HG02588 (cell line): ENCODE data around the gene C1orf232.

ENCODE experiments used
- ATAC-seq: cut with Tn5 transposase; IDR thresholded peaks from one replicate; pipeline ENCODE4 v1.9.1; 2021; ENCODE audit warnings: mild to moderate bottlenecking, moderate library complexity; ENCODE audit not compliant: unreplicated experiment

C1orf232 gene

GRCh38 chr1:26158271-26158907 is 10.4 kb downstream of the C1orf232 start:
- no peak for ATAC-seq

DNA sequence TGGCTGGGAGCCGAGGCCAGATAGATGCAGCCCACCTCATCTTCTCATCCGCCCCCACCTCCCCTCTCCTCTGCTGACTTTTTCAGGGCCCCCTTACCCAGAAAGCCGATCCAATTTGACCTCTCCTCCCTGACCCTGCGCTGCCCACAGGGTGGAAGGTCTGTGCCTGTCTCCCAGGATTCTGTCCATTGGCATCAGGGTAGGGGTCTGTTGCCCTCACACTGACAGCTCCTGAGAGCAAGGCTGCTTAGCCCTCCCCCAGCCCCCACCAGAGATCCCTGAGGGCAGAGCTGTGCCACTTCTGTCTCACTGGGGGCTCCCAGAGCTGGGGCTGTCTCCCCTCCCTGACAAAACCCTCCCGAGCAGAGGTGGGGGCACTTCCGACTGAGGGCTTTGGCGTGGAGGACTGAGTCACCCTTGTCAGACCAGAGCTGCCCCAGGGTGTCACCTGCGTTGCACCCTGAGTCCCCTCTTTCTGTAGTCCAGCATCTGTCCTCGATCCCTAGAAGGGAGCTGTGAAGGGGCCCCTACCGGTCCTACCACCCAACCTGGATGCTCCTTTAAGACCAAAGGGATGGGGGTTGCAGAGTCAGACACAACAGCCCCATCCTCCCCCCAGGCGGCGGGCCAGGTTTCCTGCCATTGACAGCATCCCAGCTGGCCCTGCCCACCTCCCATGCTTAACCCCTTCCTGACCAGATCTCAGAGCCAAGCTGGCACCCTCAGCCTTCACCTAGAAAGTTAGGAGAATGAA is 12.3 kb downstream of the C1orf232 start:
- no peak for ATAC-seq

DNA sequence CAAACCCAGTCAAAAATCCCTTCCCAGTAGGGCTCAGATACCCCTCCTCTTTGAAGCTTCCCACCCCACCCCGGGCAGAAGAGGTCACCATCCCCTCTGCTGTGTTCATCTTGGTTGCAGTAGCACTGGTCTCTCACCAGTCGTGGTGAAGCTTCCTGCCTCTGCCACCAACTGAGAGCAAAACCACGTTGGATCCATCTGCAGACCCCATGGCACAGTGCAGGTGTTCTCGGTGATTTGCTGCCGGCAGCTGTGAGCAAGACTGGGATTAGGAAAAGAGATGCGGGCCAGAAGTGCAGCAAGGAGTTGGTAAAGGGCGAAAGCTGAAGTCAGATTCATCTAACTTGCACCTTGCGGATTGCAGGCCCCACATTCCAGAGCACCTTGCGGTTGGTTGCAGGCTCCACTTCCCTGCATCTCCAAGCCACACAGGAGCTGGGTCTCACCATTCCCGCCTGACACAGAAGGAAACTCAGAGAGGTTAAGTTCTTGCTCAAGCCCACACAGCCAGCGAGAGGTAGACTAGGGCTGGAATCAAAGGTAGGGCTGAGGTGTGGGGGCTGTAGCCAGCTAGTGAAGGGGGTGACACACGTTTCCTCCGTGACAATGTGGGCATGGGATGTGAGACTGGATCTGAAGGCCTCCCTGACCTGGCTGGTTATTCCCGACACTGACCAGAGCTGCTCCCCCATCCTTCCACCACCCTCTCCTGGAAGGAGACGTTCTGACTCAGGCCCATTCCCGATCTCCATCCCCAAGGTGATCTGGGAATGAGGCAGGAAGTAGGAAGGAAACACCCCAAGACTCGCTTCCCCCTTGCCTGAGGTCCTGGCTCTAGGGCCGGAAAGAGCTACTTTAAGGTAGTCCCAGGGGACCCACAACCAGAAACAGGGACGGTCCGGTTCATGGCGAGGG is 13.1 kb downstream of the C1orf232 start:
- ATAC-seq, result no peak

GRCh38 chr1:26154750-26155149 is 14.0 kb downstream of the C1orf232 start:
- no peak for ATAC-seq

- ATAC-seq, result no peak
These were observed 14.7 kb downstream of the C1orf232 start for GRCh38 chr1:26153966-26154532.

GRCh38 chr1:26148887-26149286 is 19.9 kb downstream of the C1orf232 start:
- no peak for ATAC-seq

- no peak for ATAC-seq
These were observed 22.8 kb downstream of the C1orf232 start for GRCh38 chr1:26145960-26146294.

DNA sequence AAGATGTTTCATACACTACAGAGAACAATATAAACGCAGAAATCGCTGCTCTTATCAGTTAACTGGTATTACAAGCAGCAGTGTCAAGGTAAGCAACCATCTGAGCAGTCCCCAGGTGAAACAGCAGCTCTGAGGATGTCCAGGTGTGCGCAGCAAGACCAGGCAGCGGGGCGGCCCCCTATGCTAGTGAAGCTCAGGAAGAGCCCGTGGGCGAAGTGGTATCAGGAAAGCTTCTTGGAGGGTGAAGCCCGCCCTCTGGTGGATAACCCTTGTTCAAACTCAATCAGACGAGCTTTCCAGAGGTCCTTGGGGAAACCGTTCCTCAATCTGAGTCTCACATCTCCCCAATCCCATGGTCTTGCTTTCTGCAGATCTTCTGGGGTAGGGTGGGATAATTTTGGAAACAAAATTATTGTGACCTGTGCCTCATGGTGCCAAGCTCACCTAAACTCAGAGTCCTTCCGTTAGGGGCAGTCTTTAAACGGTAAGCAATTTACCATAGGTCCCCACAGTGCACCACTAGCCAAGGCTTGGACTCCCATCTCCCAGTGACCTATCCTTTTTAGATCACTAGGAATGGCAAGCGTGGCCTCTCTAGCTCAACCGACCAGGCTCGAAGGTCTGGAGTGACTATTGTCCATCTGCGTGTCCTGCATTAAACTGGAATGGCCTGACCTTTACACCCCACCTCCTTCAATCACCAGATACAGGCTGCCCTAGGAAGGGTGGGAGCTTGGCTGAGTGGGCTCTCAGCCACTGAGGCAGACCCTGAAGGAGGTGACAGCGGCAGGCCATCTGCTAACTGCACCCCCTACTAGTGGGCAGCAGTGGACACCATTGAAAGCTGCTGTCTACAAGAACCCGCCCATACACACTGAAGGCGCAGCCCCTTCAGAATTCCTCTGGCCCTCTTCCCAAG is 23.5 kb downstream of the C1orf232 start:
- no peak for ATAC-seq

- ATAC-seq, result no peak
These were observed 26.6 kb downstream of the C1orf232 start for GRCh38 chr1:26142159-26142558.

DNA sequence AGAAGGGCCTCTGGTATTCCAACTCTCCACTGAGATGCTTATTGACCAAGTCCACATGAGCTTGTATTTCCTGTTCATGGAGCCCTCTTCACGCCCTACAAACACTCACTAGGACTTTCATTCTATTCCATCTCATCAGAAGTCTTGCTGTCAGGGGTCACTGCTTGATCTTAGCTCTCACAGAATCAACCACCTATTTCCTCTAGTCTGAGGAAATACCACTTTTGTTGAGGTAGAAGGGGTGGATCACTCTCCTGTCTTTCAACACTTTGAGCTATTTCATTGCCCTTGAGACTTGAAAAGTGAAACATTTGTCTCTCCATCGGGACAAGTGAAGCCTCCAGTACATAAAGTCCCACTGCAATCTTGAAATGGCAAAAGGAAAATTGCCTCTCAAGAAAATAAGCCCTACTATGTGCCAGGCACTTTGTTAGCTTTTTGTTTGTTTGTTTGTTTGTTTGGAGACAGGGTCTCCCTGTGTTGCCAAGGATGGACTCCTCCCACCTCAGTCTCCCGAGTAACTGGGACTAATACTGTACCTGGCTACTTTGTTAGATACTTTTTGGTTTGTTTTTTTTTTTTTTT is 29.7 kb downstream of the C1orf232 start:
- no peak for ATAC-seq

DNA sequence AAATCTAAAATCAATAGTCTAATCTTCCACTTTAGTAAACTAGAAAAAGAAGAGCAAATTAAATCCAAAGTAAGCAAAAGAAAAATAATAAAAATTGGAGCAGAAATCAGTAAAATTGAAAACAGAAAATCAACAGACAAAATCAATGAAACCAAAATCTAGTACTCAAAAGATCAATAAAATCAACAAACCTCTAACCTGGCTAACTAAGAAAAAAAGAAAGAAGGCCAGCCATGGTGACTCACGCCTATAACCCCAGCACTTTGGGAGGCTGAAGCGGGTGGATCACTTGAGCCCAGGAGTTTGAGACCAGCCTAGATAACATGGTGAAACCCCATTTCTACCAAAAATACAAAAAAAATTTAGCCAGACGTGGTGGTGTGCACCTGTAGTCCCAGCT is 34.3 kb downstream of the C1orf232 start:
- no peak for ATAC-seq

- no peak for ATAC-seq
These were observed 36.0 kb downstream of the C1orf232 start for GRCh38 chr1:26132834-26133167.

- no peak for ATAC-seq
These were observed 36.5 kb downstream of the C1orf232 start for GRCh38 chr1:26132128-26132833.

GRCh38 chr1:26130695-26131094 is 38.1 kb downstream of the C1orf232 start:
- ATAC-seq, result no peak

DNA sequence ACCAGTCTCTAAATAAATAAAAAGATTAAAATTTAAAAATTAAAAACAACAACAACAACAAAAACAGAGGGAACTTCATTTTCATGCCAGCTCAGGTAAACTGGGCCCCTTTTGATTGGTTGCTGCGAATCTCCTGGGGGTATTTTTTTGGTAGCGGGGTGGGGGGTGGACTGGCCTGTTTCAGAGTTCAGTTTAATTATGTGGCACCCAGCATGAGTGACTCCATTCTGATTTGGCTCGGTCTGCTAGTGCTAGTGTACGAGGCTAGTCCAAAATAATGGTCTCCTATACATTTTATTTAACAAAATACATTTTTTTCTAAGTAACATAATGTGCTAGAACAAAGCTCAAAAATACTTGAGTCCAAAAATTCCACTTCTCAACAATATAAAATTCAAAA is 39.0 kb downstream of the C1orf232 start:
- ATAC-seq, result no peak

DNA sequence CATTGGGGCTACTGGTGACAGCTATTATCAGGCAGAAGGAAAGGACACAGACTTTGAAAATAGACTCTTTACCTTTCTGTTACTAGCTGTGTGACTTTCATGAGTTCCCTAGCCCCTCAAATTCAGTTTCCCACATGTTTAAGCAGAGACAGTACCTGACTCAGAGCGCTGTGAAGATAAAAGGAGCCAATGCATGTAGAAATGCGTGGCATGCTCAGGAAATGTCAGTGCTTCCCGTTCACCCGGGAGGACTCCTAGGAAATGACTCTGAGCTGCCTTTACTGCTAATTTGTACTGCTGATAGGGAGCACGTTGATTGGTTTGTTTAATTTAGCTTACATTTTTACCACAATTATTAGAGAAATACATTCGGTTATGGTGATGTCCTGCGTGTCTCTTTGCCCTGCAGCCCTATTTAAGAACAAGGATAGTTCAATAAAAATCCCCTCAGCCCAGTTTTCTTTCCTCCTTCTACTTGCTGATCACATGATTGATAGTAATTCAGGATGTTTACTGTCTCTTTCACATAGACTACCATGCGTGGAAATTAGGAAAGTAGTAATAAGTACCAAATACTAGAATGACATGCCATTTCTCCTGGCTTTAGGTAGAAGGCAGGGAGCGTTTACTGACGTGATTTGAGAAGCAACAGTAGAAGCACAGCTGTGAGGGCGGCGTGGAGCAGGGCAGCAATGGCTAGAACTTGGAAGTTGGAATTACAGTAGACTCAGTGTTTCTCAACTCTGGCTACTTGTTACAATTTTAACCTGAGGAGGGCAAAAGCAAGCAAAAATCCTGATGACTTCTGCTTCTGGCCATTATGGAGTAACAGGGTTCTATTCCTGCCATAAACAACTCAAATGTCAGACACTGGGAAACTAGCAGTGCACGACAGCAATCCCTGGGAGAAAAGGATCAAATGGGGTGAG is 41.3 kb downstream of the C1orf232 start:
- ATAC-seq, result no peak

DNA sequence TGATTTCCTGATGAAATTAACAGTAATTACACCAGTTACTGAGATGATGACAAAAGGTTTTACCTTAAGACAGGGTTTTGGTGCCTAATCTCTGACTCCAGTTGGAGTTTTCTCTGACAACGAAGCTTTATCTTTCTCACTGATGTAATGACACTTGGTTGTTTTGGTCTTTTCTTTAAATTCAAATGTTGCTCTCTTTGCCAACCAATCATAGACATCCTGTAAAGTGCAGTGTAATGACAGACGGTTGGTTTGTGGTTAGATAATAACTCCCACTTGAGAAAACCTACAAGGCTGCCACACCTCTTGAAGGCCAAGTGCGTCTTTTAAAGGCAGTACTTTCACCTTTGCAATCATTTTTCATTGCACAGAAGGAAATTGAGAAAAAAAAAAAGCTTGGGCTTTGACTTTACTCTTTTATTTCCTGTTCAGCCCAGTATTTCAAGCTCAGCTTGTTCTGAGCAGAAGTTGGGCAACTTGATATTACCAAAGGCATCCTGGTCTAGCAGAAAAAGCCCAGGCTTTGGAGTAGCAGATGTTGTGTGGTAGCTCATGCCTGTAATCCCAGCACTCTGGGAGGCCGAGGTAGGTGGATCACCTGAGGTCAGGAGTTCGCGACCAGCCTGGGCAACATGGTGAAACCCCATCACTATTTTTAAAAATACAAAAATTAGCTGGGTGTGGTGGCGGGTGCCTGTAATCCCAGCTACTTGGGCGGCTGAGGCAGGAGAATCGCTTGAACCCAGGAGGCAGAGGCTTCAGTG is 42.3 kb downstream of the C1orf232 start:
- ATAC-seq, result no peak

DNA sequence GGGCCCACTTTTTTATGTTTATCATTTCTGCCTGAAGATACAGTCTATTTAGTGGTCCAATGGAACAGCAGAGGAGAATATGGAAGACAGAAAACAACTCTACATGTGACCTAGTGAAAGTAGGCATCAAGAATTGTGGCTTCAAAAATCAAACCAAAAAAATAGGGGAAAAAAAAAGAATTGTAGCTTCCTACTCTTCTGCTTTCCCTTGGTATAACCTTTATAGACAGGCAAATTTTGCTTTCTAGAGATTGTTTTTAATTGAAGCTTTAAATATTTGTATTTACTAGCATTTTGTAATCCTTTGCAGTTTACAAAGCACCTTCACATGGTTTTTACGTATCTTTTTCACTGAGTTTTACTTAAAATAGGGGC is 42.8 kb downstream of the C1orf232 start:
- no peak for ATAC-seq
